Gastrocnemius medialis (tissue), 4 donors: ENCODE results near the gene OR10AG1. TPM values are rescaled to one million over a fixed set of nuclear protein-coding genes. Genes with fewer than 3 reads are reported as not detected.

Experiments used
- ATAC-seq, 2 donors: fragments of 150-250 bp; one replicate each; pipeline ENCODE4 v1.9.1; 2016
- DNase-seq, 2 donors: peaks; one replicate each; pipeline ENCODE4 v3.0.0-alpha.2; 2019
- H3K27ac ChIP-seq, 4 donors: fragments of 200-600 bp; sonication (generic); 1 replicate in 1 of 4; 2 replicates in 3 of 4; pipeline ENCODE4 v1.5.1; 2016 to 2018; ENCODE audit warnings: mild to moderate bottlenecking in 2 of 4, moderate library complexity in 1 of 4
- H3K27me3 ChIP-seq, 3 donors: fragments of 200-600 bp; sonication (generic) in 2 of 3; 1 replicate in 1 of 3; 2 replicates in 2 of 3; pipeline versions ENCODE4 v1.5.1 to v1.6.0; 2016 to 2019; ENCODE audit warnings: mild to moderate bottlenecking in 1 of 3, moderate library complexity in 1 of 3
- H3K36me3 ChIP-seq, 2 donors: fragments of 200-600 bp; sonication (generic) in 1 of 2; one replicate each; pipeline ENCODE4 v1.5.1; 2017 to 2018
- H3K4me1 ChIP-seq, 2 donors: fragments of 200-600 bp; sonication (generic) in 1 of 2; one replicate each; pipeline ENCODE4 v1.5.1; 2016 to 2017; ENCODE audit warnings: mild to moderate bottlenecking in 2 of 2
- H3K4me3 ChIP-seq, 4 donors: fragments of 200-600 bp; sonication (generic) in 3 of 4; 1 replicate in 1 of 4; 2 replicates in 3 of 4; pipeline ENCODE4 v1.5.1; 2016 to 2019; ENCODE audit warnings: mild to moderate bottlenecking in 2 of 4
- H3K9me3 ChIP-seq, 3 donors: fragments of 200-600 bp; sonication (generic) in 2 of 3; 1 replicate in 1 of 3; 2 replicates in 2 of 3; pipeline ENCODE4 v1.5.1; 2016 to 2019
- CTCF ChIP-seq, 5 experiments: fragments of 450-650 bp in 3 of 5; fragments of 200-600 bp in 2 of 5; sonication (generic) in 2 of 5; IDR thresholded peaks in 4 of 5; conservative IDR thresholded peaks in 1 of 5; 1 replicate in 4 of 5; 2 replicates in 1 of 5; pipeline ENCODE4 v1.5.1; 2016 to 2019; ENCODE audit warnings: antibody characterized with exemption in 5 of 5, mild to moderate bottlenecking in 3 of 5, moderate library complexity in 3 of 5
- POLR2A ChIP-seq, 2 donors: fragments of 450-650 bp; IDR thresholded peaks; one replicate each; pipeline ENCODE4 v1.6.1; 2017; ENCODE audit warnings: antibody characterized with exemption in 2 of 2, mild to moderate bottlenecking in 2 of 2, moderate library complexity in 2 of 2
- in situ Hi-C, 4 donors: fragments of 200-750 bp; cut with MboI; loops; one replicate each; pipeline versions ENCODE4 v1.15.0 to v1.8.0; 2017; ENCODE audit warnings: low sequenced_read_pairs in 4 of 4
- intact Hi-C: fragments of 100-400 bp; cut with DNase I; formaldehyde crosslinking; loops from one replicate; pipeline ENCODE4 v1.15.1; 2023; ENCODE audit warnings: low total_unique reads
- total RNA-seq, 4 donors: library from RNA; depleted of rRNA; stranded (reverse); fragments of >200 nt; gene quantifications; one replicate each; pipeline versions ENCODE4 v1.1.0 to v1.2.3, GENCODE V29; 2016

OR10AG1 gene
- total RNA-seq, 4 donors from 2014 or later: not detected

DNA sequence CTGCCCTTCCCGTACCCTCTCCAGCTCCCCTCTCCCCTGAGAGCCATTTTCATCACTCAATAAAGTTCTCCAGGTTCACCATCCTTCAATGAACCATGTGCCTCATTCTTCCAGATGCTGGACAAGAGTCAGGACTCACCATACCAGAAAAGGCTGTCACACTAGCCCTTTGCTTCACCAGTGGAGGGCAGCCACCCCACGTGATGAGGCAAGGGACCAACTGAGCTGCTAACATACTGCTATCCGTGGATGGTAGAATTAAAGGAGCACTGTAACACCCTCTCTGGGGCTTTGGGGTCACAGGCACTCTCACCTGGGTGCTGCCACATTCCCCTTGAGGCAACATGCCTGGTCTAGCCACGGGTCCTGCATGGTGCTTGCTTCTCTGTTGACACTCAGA lies 20.4 kb downstream of the OR10AG1 start:
- TF ChIP-seq CTCF (IDR thresholded peaks at IDR 0.05 in 4 of 5, conservative IDR thresholded peaks at IDR 0.05 in 1 of 5) (no peak), POLR2A (IDR thresholded peaks at IDR 0.05) (no peak)
- Histone ChIP-seq H3K36me3 (no peaks in the 10 kb centered on the region), H3K4me1 (no peaks in the 10 kb centered on the region), H3K4me3 (no peak overlapping the region), H3K27me3 (no peaks in the 10 kb centered on the region), H3K27ac (no peak overlapping the region), H3K9me3 (no peaks in the 10 kb centered on the region)
- intact Hi-C loops (no loop called here), in situ Hi-C loops (loop anchor here in 1 of 4 donors (25.0 kb wide), 1 partner anchor 838 kb away; no protein-coding TSS in a partner anchor)
- ATAC-seq (no peak), DNase-seq (no peak)

- in situ Hi-C loops: loop anchor here in 1 of 4 donors (25.0 kb wide), 1 partner anchor 844 kb away; no protein-coding TSS in a partner anchor
- intact Hi-C loops: loop anchor here (5.0 kb wide), 1 partner anchor 1309 kb away; no protein-coding TSS in a partner anchor
Observed at GRCh38 chr11:55942785-55943392, 26.9 kb downstream of the OR10AG1 start.

DNA sequence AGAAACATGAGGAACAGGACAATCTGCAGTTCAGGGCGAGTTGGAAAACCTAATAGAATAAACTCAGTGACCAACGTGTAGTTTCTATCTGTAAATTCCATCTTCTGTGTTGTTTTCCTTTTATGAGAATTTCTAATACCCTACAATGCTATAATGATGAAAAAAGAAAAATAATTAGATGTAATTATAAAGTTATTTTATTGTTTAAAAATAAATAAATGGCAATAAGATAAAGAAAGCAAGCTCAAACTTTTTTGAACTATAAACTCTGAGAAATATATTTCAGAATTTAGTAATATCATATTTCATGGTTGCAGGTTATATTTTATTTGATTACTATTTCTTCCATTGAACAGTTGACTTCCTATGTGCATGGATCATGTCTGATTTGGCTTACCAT lies 33.4 kb downstream of the OR10AG1 start, which contains the start of gene OR5I1:
OR5I1 (minus strand) TSS at position 101 of the 400 bp plus-strand sequence; CDS start at position 101, 0 bp downstream.
- no peaks in the 10 kb centered on the region for H3K36me3 ChIP-seq
- H3K4me3 ChIP-seq: no peak within 1 kb of the TSS
- intact Hi-C loops (no loop called here), in situ Hi-C loops (loop anchor here in 1 of 4 donors (25.0 kb wide), 1 partner anchor 851 kb away; no protein-coding TSS in a partner anchor)
- H3K9me3 ChIP-seq: no peaks in the 10 kb centered on the region
- H3K27ac ChIP-seq: no peak within 1 kb of the TSS
- TF ChIP-seq POLR2A (IDR thresholded peaks at IDR 0.05): no peak
- no peak for TF ChIP-seq CTCF (IDR thresholded peaks at IDR 0.05 in 4 of 5, conservative IDR thresholded peaks at IDR 0.05 in 1 of 5)
- no peaks in the 10 kb centered on the region for H3K4me1 ChIP-seq
- ATAC-seq: no peak
- no peaks in the 10 kb centered on the region for H3K27me3 ChIP-seq
- no peak for DNase-seq

More at GRCh38 chr11:55942785-55943392, 26.9 kb downstream of the OR10AG1 start:
- Histone ChIP-seq H3K36me3 (no peaks in the 10 kb centered on the region), H3K4me1 (no peaks in the 10 kb centered on the region), H3K27ac (no peak overlapping the region), H3K4me3 (no peak overlapping the region), H3K9me3 (no peaks in the 10 kb centered on the region), H3K27me3 (no peaks in the 10 kb centered on the region)
- TF ChIP-seq CTCF (IDR thresholded peaks at IDR 0.05 in 4 of 5, conservative IDR thresholded peaks at IDR 0.05 in 1 of 5) (no peak), POLR2A (IDR thresholded peaks at IDR 0.05) (no peak)
- DNase-seq: no peak
- no peak for ATAC-seq

- no peak for TF ChIP-seq CTCF (IDR thresholded peaks at IDR 0.05 in 4 of 5, conservative IDR thresholded peaks at IDR 0.05 in 1 of 5)
- TF ChIP-seq POLR2A (IDR thresholded peaks at IDR 0.05): no peak
- ATAC-seq: no peak
Observed at GRCh38 chr11:55920537-55920936, 49.2 kb downstream of the OR10AG1 start.

More at GRCh38 chr11:55920537-55920936, 49.2 kb downstream of the OR10AG1 start:
- no peaks in the 10 kb centered on the region for H3K27me3 ChIP-seq
- H3K36me3 ChIP-seq: no peaks in the 10 kb centered on the region
- intact Hi-C loops: no loop called here
- H3K4me1 ChIP-seq: no peaks in the 10 kb centered on the region
- no peak for DNase-seq
- no peaks in the 10 kb centered on the region for H3K9me3 ChIP-seq
- in situ Hi-C loops: no loop called here
- H3K27ac ChIP-seq: no peak overlapping the region
- no peak overlapping the region for H3K4me3 ChIP-seq

Other genes starting within 250 kb of the OR10AG1 start
- not detected for gene OR5D13, start 196.5 kb downstream of the OR10AG1 start, total RNA-seq
- gene OR5D14, start 174.4 kb downstream of the OR10AG1 start, total RNA-seq: not detected
- gene OR5L1, start 158.6 kb downstream of the OR10AG1 start, total RNA-seq: not detected
- not detected for gene OR5D18, start 150.3 kb downstream of the OR10AG1 start, total RNA-seq
- not detected for gene OR5L2, start 142.7 kb downstream of the OR10AG1 start, total RNA-seq
- gene OR5D16, start 131.2 kb downstream of the OR10AG1 start, total RNA-seq: not detected
- gene TRIM51, start 86.6 kb downstream of the OR10AG1 start, total RNA-seq: not detected
- not detected for gene OR5W2, start 55.4 kb downstream of the OR10AG1 start, total RNA-seq
- not detected for gene OR5I1, start 33.5 kb downstream of the OR10AG1 start, total RNA-seq
- not detected for gene OR5F1, start 24.7 kb upstream of the OR10AG1 start, total RNA-seq
- gene OR5AS1, start 57.7 kb upstream of the OR10AG1 start, total RNA-seq: not detected
- gene OR8I2, start 123.4 kb upstream of the OR10AG1 start, total RNA-seq: not detected
- not detected for gene OR8H2, start 133.7 kb upstream of the OR10AG1 start, total RNA-seq
- gene OR8H3, start 152.4 kb upstream of the OR10AG1 start, total RNA-seq: not detected
- not detected for gene OR8J3, start 170.3 kb upstream of the OR10AG1 start, total RNA-seq
- not detected for gene OR8K5, start 190.4 kb upstream of the OR10AG1 start, total RNA-seq
- not detected for gene OR5J2, start 206.7 kb upstream of the OR10AG1 start, total RNA-seq